Measurements from ENCODE around the gene GLTPD2.

GLTPD2 gene

GRCh38 chr17:4743216-4743615 is 45.5 kb upstream of the GLTPD2 start:
- H3K27me3 ChIP-seq (ENCODE audit: low read length), result no peaks in the 10 kb centered on the region
- no peak overlapping the region for H3K27ac ChIP-seq (ENCODE audit: low read depth, low read length)
- H3K4me2 ChIP-seq (ENCODE audit: low read depth, low read length, poor library complexity, severe bottlenecking), result no peak overlapping the region
- H3K9me2 ChIP-seq (replicated peaks; ENCODE audit: insufficient read depth, low read length), result no peaks in the 10 kb centered on the region
- no peak overlapping the region for H3K4me3 ChIP-seq (ENCODE audit: insufficient read depth, low read length, poor library complexity, severe bottlenecking)
- no peaks in the 10 kb centered on the region for H3K9me3 ChIP-seq (ENCODE audit: insufficient read depth, low read length)
- no peak overlapping the region for H3K9ac ChIP-seq (ENCODE audit: low read length)
- H2AFZ ChIP-seq (ENCODE audit: low read depth, low read length, severe bottlenecking), result no peak overlapping the region
- H4K20me1 ChIP-seq (ENCODE audit: low read depth, low read length), result no peaks in the 10 kb centered on the region
- TF ChIP-seq, protein P1, sequence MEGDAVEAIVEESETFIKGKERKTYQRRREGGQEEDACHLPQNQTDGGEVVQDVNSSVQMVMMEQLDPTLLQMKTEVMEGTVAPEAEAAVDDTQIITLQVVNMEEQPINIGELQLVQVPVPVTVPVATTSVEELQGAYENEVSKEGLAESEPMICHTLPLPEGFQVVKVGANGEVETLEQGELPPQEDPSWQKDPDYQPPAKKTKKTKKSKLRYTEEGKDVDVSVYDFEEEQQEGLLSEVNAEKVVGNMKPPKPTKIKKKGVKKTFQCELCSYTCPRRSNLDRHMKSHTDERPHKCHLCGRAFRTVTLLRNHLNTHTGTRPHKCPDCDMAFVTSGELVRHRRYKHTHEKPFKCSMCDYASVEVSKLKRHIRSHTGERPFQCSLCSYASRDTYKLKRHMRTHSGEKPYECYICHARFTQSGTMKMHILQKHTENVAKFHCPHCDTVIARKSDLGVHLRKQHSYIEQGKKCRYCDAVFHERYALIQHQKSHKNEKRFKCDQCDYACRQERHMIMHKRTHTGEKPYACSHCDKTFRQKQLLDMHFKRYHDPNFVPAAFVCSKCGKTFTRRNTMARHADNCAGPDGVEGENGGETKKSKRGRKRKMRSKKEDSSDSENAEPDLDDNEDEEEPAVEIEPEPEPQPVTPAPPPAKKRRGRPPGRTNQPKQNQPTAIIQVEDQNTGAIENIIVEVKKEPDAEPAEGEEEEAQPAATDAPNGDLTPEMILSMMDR (IDR thresholded peaks at IDR 0.05; ENCODE audit: insufficient read depth, low read length, poor library complexity, severe bottlenecking), result no peak
- no peak for TF ChIP-seq EZH2phosphoT487 (conservative IDR thresholded peaks at IDR 0.05; ENCODE audit: low read length)
- H3K36me3 ChIP-seq (ENCODE audit: low read length), result no peaks in the 10 kb centered on the region
- H3K79me2 ChIP-seq (ENCODE audit: insufficient read depth, low read length), result no peaks in the 10 kb centered on the region
- H3F3A ChIP-seq (ENCODE audit: insufficient read depth), result no peaks in the 10 kb centered on the region

DNA sequence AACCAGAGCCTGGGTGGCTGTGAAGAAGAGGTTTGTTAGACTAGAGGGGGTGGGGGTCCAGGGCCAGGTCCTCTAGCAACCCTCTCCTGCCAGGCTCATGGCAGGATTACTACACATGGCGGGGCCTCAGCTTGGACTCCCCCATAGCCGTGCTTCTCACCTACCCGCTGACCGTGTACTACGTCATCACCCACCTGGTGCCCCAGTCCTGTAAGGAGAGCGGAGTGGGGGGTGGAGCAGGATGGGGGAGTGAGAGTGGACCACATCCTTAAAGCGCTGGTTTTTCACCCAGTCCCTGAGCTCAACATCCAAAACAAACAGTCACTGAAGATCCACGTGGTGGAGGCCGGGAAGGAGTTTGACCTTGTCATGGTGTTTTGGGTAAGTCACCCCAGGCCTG is 44.9 kb upstream of the GLTPD2 start:
- H3K4me2 ChIP-seq (ENCODE audit: low read depth, low read length, poor library complexity, severe bottlenecking), result no peak overlapping the region
- no peaks in the 10 kb centered on the region for H3K79me2 ChIP-seq (ENCODE audit: insufficient read depth, low read length)
- no peaks in the 10 kb centered on the region for H4K20me1 ChIP-seq (ENCODE audit: low read depth, low read length)
- H3K9me2 ChIP-seq (replicated peaks; ENCODE audit: insufficient read depth, low read length), result no peaks in the 10 kb centered on the region
- no peak for TF ChIP-seq EZH2phosphoT487 (conservative IDR thresholded peaks at IDR 0.05; ENCODE audit: low read length)
- TF ChIP-seq, protein P1 (IDR thresholded peaks at IDR 0.05; ENCODE audit: insufficient read depth, low read length, poor library complexity, severe bottlenecking), result no peak
- H3K9ac ChIP-seq (ENCODE audit: low read length), result no peak overlapping the region
- H3K4me3 ChIP-seq (ENCODE audit: insufficient read depth, low read length, poor library complexity, severe bottlenecking), result no peak overlapping the region
- no peaks in the 10 kb centered on the region for H3K36me3 ChIP-seq (ENCODE audit: low read length)
- H3F3A ChIP-seq (ENCODE audit: insufficient read depth), result no peaks in the 10 kb centered on the region
- no peaks in the 10 kb centered on the region for H3K27me3 ChIP-seq (ENCODE audit: low read length)
- no peak overlapping the region for H2AFZ ChIP-seq (ENCODE audit: low read depth, low read length, severe bottlenecking)
- H3K9me3 ChIP-seq (ENCODE audit: insufficient read depth, low read length), result no peaks in the 10 kb centered on the region
- H3K27ac ChIP-seq (ENCODE audit: low read depth, low read length), result no peak overlapping the region

DNA sequence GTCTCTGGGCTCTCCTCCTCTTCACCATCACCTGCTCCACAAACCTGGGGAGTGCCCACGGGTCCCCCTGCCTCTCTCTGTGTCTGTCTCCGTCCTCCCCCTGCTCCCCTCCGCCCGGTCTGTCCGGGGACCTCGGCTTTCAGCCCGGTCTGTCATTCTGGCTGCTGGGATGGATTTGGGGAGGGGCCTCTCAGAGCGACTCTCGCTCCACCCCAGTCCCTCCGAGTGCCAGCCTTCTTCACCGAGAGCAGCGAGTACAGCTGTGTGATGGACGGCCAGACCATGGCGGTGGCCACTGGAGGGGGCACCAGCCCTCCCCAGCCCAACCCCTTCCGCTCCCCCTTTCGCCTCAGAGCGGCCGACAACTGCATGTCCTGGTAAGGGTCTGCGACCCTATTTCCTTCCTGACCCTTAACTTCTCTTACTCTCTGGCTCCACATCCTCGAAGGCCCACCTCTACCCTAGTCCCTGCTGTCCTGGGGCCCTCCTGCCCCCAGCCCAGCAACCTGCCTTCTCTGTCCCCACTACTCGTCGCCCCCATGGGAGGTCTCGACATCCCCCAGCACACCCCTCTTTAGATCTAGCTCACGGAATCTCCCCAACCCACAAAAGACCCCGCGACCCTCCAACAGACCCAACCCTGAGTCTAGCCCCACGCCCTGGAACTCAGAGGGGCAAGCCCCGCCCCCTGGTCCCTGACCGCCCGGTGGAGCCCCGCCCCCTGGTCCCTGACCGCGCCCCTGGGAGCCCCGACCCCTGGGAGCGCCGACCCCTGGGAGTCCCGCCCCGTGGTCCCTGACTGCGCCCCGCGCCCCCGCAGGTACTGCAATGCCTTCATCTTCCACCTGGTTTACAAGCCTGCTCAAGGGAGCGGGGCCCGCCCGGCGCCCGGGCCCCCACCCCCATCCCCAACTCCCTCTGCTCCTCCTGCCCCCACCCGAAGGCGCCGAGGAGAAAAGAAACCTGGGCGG is 43.5 kb upstream of the GLTPD2 start:
- H3F3A ChIP-seq (ENCODE audit: insufficient read depth), result no peaks in the 10 kb centered on the region
- H2AFZ ChIP-seq (ENCODE audit: low read depth, low read length, severe bottlenecking), result no peak overlapping the region
- no peaks in the 10 kb centered on the region for H3K79me2 ChIP-seq (ENCODE audit: insufficient read depth, low read length)
- H3K9ac ChIP-seq (ENCODE audit: low read length), result no peak overlapping the region
- H3K4me3 ChIP-seq (ENCODE audit: insufficient read depth, low read length, poor library complexity, severe bottlenecking), result no peak overlapping the region
- no peak for TF ChIP-seq EZH2phosphoT487 (conservative IDR thresholded peaks at IDR 0.05; ENCODE audit: low read length)
- TF ChIP-seq, protein P1 (IDR thresholded peaks at IDR 0.05; ENCODE audit: insufficient read depth, low read length, poor library complexity, severe bottlenecking), result no peak
- no peaks in the 10 kb centered on the region for H3K27me3 ChIP-seq (ENCODE audit: low read length)
- no peaks in the 10 kb centered on the region for H3K9me2 ChIP-seq (replicated peaks; ENCODE audit: insufficient read depth, low read length)
- no peaks in the 10 kb centered on the region for H3K9me3 ChIP-seq (ENCODE audit: insufficient read depth, low read length)
- H3K36me3 ChIP-seq (ENCODE audit: low read length), result no peaks in the 10 kb centered on the region
- H4K20me1 ChIP-seq (ENCODE audit: low read depth, low read length), result no peaks in the 10 kb centered on the region
- no peak overlapping the region for H3K27ac ChIP-seq (ENCODE audit: low read depth, low read length)
- no peak overlapping the region for H3K4me2 ChIP-seq (ENCODE audit: low read depth, low read length, poor library complexity, severe bottlenecking)
